Stimulated activated CD4-positive, alpha-beta T cell treated with anti-CD3 and anti-CD28 coated beads, Interleukin-1b, Interleukin-23, amount 100 ng/mL, for 4 hours (primary cell): ENCODE results near the gene DGKG.

Source experiments
- DNase-seq, 2 donors: peaks; one replicate each; pipeline ENCODE4 v3.0.0-alpha.2; 2020; ENCODE audit warnings: low read depth in 2 of 2

DGKG gene

GRCh38 chr3:186109897-186110803 lies 251.9 kb downstream of the DGKG start:
- no peak for DNase-seq

- peak; percentile 61 to 84 for DNase-seq
Observed at GRCh38 chr3:186108941-186109865, 252.8 kb downstream of the DGKG start, which contains the start of gene ETV5. ETV5 (minus strand) TSS chr3:186109089; CDS start chr3:186105868, 3,221 bp downstream.

GRCh38 chr3:186108106-186108940 lies 253.7 kb downstream of the DGKG start:
- DNase-seq, result no peak

GRCh38 chr3:186107215-186108105 lies 254.6 kb downstream of the DGKG start:
- peak in 1 of 2 donors; percentile 25 for DNase-seq

GRCh38 chr3:186105543-186105942 lies 256.5 kb downstream of the DGKG start:
- DNase-seq, result no peak

- DNase-seq, result no peak
Observed at GRCh38 chr3:186102687-186103086, 259.3 kb downstream of the DGKG start.

- no peak for DNase-seq
Observed at GRCh38 chr3:186100398-186100797, 261.6 kb downstream of the DGKG start.

- no peak for DNase-seq
Observed at GRCh38 chr3:186099178-186099577, 262.9 kb downstream of the DGKG start.

GRCh38 chr3:186098740-186099139 lies 263.3 kb downstream of the DGKG start:
- DNase-seq, result no peak

GRCh38 chr3:186097663-186098451 lies 264.2 kb downstream of the DGKG start:
- DNase-seq, result no peak

- DNase-seq, result no peak
Observed at GRCh38 chr3:186097317-186097662, 264.7 kb downstream of the DGKG start.
